Adrenal gland (tissue), 12 donors: ENCODE data around the gene ZNF652. TPM values are rescaled to one million over a fixed set of nuclear protein-coding genes. Genes with fewer than 3 reads are reported as not detected.

Experiments used
- DNase-seq, 7 donors: peaks; one replicate each; pipeline ENCODE4 v3.0.0-alpha.2; 2019 to 2020
- H3K27ac ChIP-seq, 5 donors: fragments of 200-600 bp; sonication (generic) in 4 of 5; 1 replicate in 3 of 5; 2 replicates in 2 of 5; pipeline versions ENCODE4 v1.5.1 to v1.8.0; 2016 to 2020; ENCODE audit warnings: mild to moderate bottlenecking in 1 of 5
- H3K27me3 ChIP-seq: fragments of 200-600 bp; 2 replicates; pipeline ENCODE4 v1.8.0; 2021
- H3K36me3 ChIP-seq, 2 donors: fragments of 200-600 bp; replicated peaks in 1 of 2; 1 replicate in 1 of 2; 2 replicates in 1 of 2; pipeline versions ENCODE4 v1.5.1 to v1.8.0; 2018 to 2022
- H3K4me1 ChIP-seq, 2 donors: fragments of 200-600 bp; replicated peaks in 1 of 2; 1 replicate in 1 of 2; 2 replicates in 1 of 2; pipeline versions ENCODE4 v1.5.1 to v1.8.0; 2018 to 2021
- H3K4me3 ChIP-seq, 4 donors: fragments of 200-600 bp; sonication (generic) in 3 of 4; one replicate each; pipeline ENCODE4 v1.5.1; 2016 to 2018
- H3K9me3 ChIP-seq, 3 donors: fragments of 200-600 bp; sonication (generic) in 1 of 3; replicated peaks in 1 of 3; 1 replicate in 2 of 3; 2 replicates in 1 of 3; pipeline versions ENCODE4 v1.5.1 to v1.8.0; 2016 to 2021
- CTCF ChIP-seq, 6 experiments: fragments of 450-650 bp in 4 of 6; fragments of 200-600 bp in 2 of 6; sonication (generic) in 1 of 6; IDR thresholded peaks; 1 replicate in 5 of 6; 2 replicates in 1 of 6; pipeline versions ENCODE4 v1.5.1 to v1.8.0; 2016 to 2021; ENCODE audit warnings: antibody characterized with exemption in 6 of 6, mild to moderate bottlenecking in 2 of 6, moderate library complexity in 1 of 6
- POLR2A ChIP-seq, 2 donors: fragments of 450-650 bp; IDR thresholded peaks; one replicate each; pipeline ENCODE4 v1.6.1; 2017; ENCODE audit warnings: antibody characterized with exemption in 2 of 2, mild to moderate bottlenecking in 2 of 2, moderate library complexity in 1 of 2
- WGBS, 4 donors: extraction: QIAGEN DNeasy Blood & Tissue Kit in 2 of 4; methylation state at CpG; one replicate each; pipeline versions ENCODE4 v1.1.5 to v1.1.7; 2013 to 2017; 5-methylcytosine and 5-hydroxymethylcytosine counted together
- intact Hi-C, 2 donors: fragments of 100-400 bp; cut with DNase I; formaldehyde crosslinking; loops; one replicate each; pipeline versions ENCODE4 v1.14.1 to v1.15.0; 2022 to 2023
- polyA plus RNA-seq, 3 donors: library from polyadenylated mRNA; stranded (reverse); fragments of 200-250 nt in 2 of 3; fragments of 350-450 nt in 1 of 3; fragmentation: Illumina TruSeq in 1 of 3; extraction: RNeasy Lipid Tissue Mini Kit (QIAGEN cat#74804) in 1 of 3; gene quantifications; one replicate each; pipeline ENCODE4 v1.2.3, GENCODE V29; 2013 to 2014
- total RNA-seq, 9 donors: library from RNA; depleted of rRNA in 4 of 9; stranded (reverse); fragments of >200 nt in 4 of 9; fragments of 120-200 nt in 1 of 9; fragmentation: NEBNext Ultra II Directional in 1 of 9; extraction: Animal tissue kit (Norgen Biotek cat#: 25700) in 1 of 9; gene quantifications; one replicate each; pipeline versions ENCODE4 v1.1.0 to v1.2.4, GENCODE V29; 2013 to 2023
- donor health status: healthy with polysubstance abuse.
- donor health status: Bipolar disorder and iron deficiency.
- donor health status: DM: yes; HTN: yes; CAD: no.
- donor health status: DM: no; HTN: no; CAD: no.
- donor health status: DM: no; HTN: no; CAD: no.
- donor health status: DM: yes; HTN: yes; CAD: no.

ZNF652 gene
- total and polyA plus RNA-seq, 12 donors: 22.7 to 58.7 (median 48.1) TPM

GRCh38 chr17:49260817-49261291, 101.2 kb downstream of the ZNF652 start:
- H3K27ac ChIP-seq: peak overlapping the region in 2 of 5 donors; percentile 74 to 88

GRCh38 chr17:49260011-49260816, 101.8 kb downstream of the ZNF652 start:
- no peaks in the 10 kb centered on the region for H3K4me1 ChIP-seq
- DNase-seq: peak; percentile 46 to 74 (median 57)
- H3K4me3 ChIP-seq: peak overlapping the region in 2 of 4 donors; percentile 37 to 65
- no peak for TF ChIP-seq CTCF (IDR thresholded peaks at IDR 0.05)
- peak; percentile 2 to 16 for TF ChIP-seq POLR2A (IDR thresholded peaks at IDR 0.05)
- H3K36me3 ChIP-seq: no peaks in the 10 kb centered on the region
- H3K27me3 ChIP-seq: no peaks in the 10 kb centered on the region
- H3K9me3 ChIP-seq: no peaks in the 10 kb centered on the region
- intact Hi-C loops: no loop called here
- H3K27ac ChIP-seq: peak overlapping the region in 3 of 5 donors; percentile 28 to 88 (median 74)
- WGBS, 4 donors: 1 to 8% (median 1%) methylated on average over 9 to 75 of the region's 77 CpGs

More at GRCh38 chr17:49260817-49261291, 101.2 kb downstream of the ZNF652 start:
- no peak for TF ChIP-seq CTCF (IDR thresholded peaks at IDR 0.05)
- TF ChIP-seq POLR2A (IDR thresholded peaks at IDR 0.05): no peak
- DNase-seq: peak in 4 of 7 donors; percentile 53 to 73 (median 65)
- H3K36me3 ChIP-seq: no peaks in the 10 kb centered on the region
- peak overlapping the region in 2 of 4 donors; percentile 37 to 65 for H3K4me3 ChIP-seq
- intact Hi-C loops: no loop called here
- H3K27me3 ChIP-seq: no peaks in the 10 kb centered on the region
- no peaks in the 10 kb centered on the region for H3K9me3 ChIP-seq
- no peaks in the 10 kb centered on the region for H3K4me1 ChIP-seq
- WGBS, 4 donors: 45 to 80% (median 52%) methylated on average over 6 to 11 of the region's 11 CpGs

GRCh38 chr17:49259663-49260010, 102.4 kb downstream of the ZNF652 start:
- Histone ChIP-seq H3K9me3 (no peaks in the 10 kb centered on the region), H3K27me3 (no peaks in the 10 kb centered on the region), H3K36me3 (no peaks in the 10 kb centered on the region), H3K4me1 (no peaks in the 10 kb centered on the region), H3K4me3 (peak overlapping the region in 2 of 4 donors; percentile 37 to 65), H3K27ac (peak overlapping the region in 3 of 5 donors; percentile 28 to 88 (median 74))
- WGBS, 4 donors: 12 to 22% (median 15%) methylated on average over 1 to 10 of the region's 10 CpGs
- intact Hi-C loops: no loop called here
- DNase-seq: peak in 1 of 7 donors; percentile 24
- TF ChIP-seq POLR2A (IDR thresholded peaks at IDR 0.05) (no peak), CTCF (IDR thresholded peaks at IDR 0.05) (no peak)

- 87 to 91% (median 89%) methylated on average over 3 of the region's 3 CpGs for WGBS, 4 donors
- H3K27ac ChIP-seq: no peak overlapping the region
- H3K4me3 ChIP-seq: no peak overlapping the region
- H3K9me3 ChIP-seq: no peaks in the 10 kb centered on the region
- no peak for DNase-seq
- H3K36me3 ChIP-seq: no peaks in the 10 kb centered on the region
- intact Hi-C loops: no loop called here
- TF ChIP-seq CTCF (IDR thresholded peaks at IDR 0.05) (no peak), POLR2A (IDR thresholded peaks at IDR 0.05) (no peak)
- no peaks in the 10 kb centered on the region for H3K27me3 ChIP-seq
- H3K4me1 ChIP-seq: no peaks in the 10 kb centered on the region
Observed at GRCh38 chr17:49258394-49258793, 103.7 kb downstream of the ZNF652 start.
